ENCODE measurements around the gene TXNDC15. TPM values are rescaled to one million over a fixed set of nuclear protein-coding genes. Genes with fewer than 3 reads are reported as not detected.

Gene TXNDC15
- total and polyA plus RNA-seq, 2 of the 13 experiments (the other 11 are each of a cell fraction or from before 2014, with no cell fraction given), result 22.2 to 49.9 TPM

- H3K4me1 ChIP-seq (ENCODE audit: insufficient read depth, low read length), result peaks cover 48% of the 10 kb centered on the region
- H4K20me1 ChIP-seq (ENCODE audit: insufficient read depth, low read length), result no peaks in the 10 kb centered on the region
- 43% methylated on average over 12 of the region's 12 CpGs for WGBS (ENCODE audit: low lambda C conversion rate)
- POLR2A ChIA-PET, result interaction anchor here (0.7 to 2.4 kb wide), 12 partner anchors 8 to 253 kb away, joined by 3 to 37 read pairs (median 5); partner anchors contain the start of genes DDX46, PCBD2 and TXNDC15
- no peak for FAIRE-seq
- H3K9ac ChIP-seq (ENCODE audit: insufficient read depth, low read depth, low read length), result peak overlapping the region; percentile 92
- in situ Hi-C loops (cut with HindIII; ENCODE audit: extremely low pct_ligation_motif_present, low pct_unique_long_range_greater_than_20kb) (no loop called here), intact Hi-C loops (cut with micrococcal nuclease; ENCODE audit: unreplicated experiment) (loop anchor here (2.0 to 5.0 kb wide), 2 partner anchors 38 to 59 kb away; partner anchors contain the start of gene PCBD2)
- H3K9me3 ChIP-seq (ENCODE audit: low read length), result no peaks in the 10 kb centered on the region
- peak overlapping the region; percentile 66 for H3K4me2 ChIP-seq (ENCODE audit: low read depth, low read length)
- no peak overlapping the region for H2AFZ ChIP-seq (ENCODE audit: low read length)
- H3K27ac ChIP-seq (ENCODE audit: extremely low read length, insufficient read depth, low read length), result peak overlapping the region; percentile 94
- H3K27me3 ChIP-seq (ENCODE audit: control insufficient read depth in 1 of 2, insufficient read depth in 2 of 2, low read length in 2 of 2), result no peaks in the 10 kb centered on the region
- H3K79me2 ChIP-seq (ENCODE audit: insufficient read depth, low read length), result peaks cover 23% of the 10 kb centered on the region
- CTCF ChIA-PET (ENCODE audit: low intra/inter-chr PET ratio, low total read pairs), result no interaction called here
- 0 out of 5 replicates have a peak, but pooled peaks cover 0 to 2% of the 10 kb centered on the region in 2 experiments for H3K36me3 ChIP-seq (replicated peaks in 1 of 2; ENCODE audit: control insufficient read depth in 1 of 2, insufficient read depth in 2 of 2, low read length in 2 of 2)
- no peak for ATAC-seq
- TSS peak; percentile 89 for BruUV-seq (replicated peaks)
- peak overlapping the region in 2 of 3 experiments; percentile 26 to 81; a peak in 4 of 6 replicates for H3K4me3 ChIP-seq (replicated peaks in 1 of 3; ENCODE audit: insufficient read depth in 1 of 3, low read depth in 2 of 3, low read length in 3 of 3)
- no peak for DNase-seq (ENCODE audit: low spot score)
- no peak for TF ChIP-seq ZNF776 (CRISPR knock-in tag; IDR thresholded peaks at IDR 0.05)
- TF ChIP-seq ZNF367 (CRISPR knock-in tag; IDR thresholded peaks at IDR 0.05; ENCODE audit: borderline replicate concordance), result peak; percentile 39; the same call in 1 of the 2 replicates
- TF ChIP-seq, protein P1, sequence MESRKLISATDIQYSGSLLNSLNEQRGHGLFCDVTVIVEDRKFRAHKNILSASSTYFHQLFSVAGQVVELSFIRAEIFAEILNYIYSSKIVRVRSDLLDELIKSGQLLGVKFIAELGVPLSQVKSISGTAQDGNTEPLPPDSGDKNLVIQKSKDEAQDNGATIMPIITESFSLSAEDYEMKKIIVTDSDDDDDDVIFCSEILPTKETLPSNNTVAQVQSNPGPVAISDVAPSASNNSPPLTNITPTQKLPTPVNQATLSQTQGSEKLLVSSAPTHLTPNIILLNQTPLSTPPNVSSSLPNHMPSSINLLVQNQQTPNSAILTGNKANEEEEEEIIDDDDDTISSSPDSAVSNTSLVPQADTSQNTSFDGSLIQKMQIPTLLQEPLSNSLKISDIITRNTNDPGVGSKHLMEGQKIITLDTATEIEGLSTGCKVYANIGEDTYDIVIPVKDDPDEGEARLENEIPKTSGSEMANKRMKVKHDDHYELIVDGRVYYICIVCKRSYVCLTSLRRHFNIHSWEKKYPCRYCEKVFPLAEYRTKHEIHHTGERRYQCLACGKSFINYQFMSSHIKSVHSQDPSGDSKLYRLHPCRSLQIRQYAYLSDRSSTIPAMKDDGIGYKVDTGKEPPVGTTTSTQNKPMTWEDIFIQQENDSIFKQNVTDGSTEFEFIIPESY (CRISPR knock-in tag; IDR thresholded peaks at IDR 0.05), result no peak
- TF ChIP-seq ZFAT (CRISPR knock-in tag; conservative IDR thresholded peaks at IDR 0.05), result no peak
- no peak for TF ChIP-seq NFKBIZ (CRISPR knock-in tag; IDR thresholded peaks at IDR 0.05)
- 0 out of 2 replicates have a peak, but pooled peaks have one; percentile 23 for TF ChIP-seq GATAD2A (CRISPR knock-in tag; IDR thresholded peaks at IDR 0.05)
- TF ChIP-seq SMARCC2 (IDR thresholded peaks at IDR 0.05), result no peak
- no peak for TF ChIP-seq HOXA3 (CRISPR knock-in tag; IDR thresholded peaks at IDR 0.05)
- no peak for TF ChIP-seq TP53 (CRISPR knock-in tag; conservative IDR thresholded peaks at IDR 0.05)
- 0 out of 2 replicates have a peak, but pooled peaks have one; percentile 58 for TF ChIP-seq NCOA5 (CRISPR knock-in tag; IDR thresholded peaks at IDR 0.05)
- TF ChIP-seq ZBTB2 (CRISPR knock-in tag; IDR thresholded peaks at IDR 0.05; ENCODE audit: low read depth), result no peak
- TF ChIP-seq HOXA5 (CRISPR knock-in tag; IDR thresholded peaks at IDR 0.05), result no peak
- TF ChIP-seq ZNF567 (CRISPR knock-in tag; IDR thresholded peaks at IDR 0.05; ENCODE audit: borderline replicate concordance), result 0 out of 2 replicates have a peak, but pooled peaks have one; percentile 66
- no peak for TF ChIP-seq THYN1 (CRISPR knock-in tag; IDR thresholded peaks at IDR 0.05; ENCODE audit: borderline replicate concordance, low read depth)
- no peak for TF ChIP-seq ZNF281 (CRISPR knock-in tag; IDR thresholded peaks at IDR 0.05; ENCODE audit: borderline replicate concordance)
- no peak for TF ChIP-seq ZNF510 (CRISPR knock-in tag; IDR thresholded peaks at IDR 0.05; ENCODE audit: low read depth)
- TF ChIP-seq ZNF232 (CRISPR knock-in tag; IDR thresholded peaks at IDR 0.05; ENCODE audit: borderline replicate concordance), result no peak
- no peak for TF ChIP-seq ZMYM2 (CRISPR knock-in tag; IDR thresholded peaks at IDR 0.05)
- no peak for TF ChIP-seq PLRG1 (conservative IDR thresholded peaks at IDR 0.05)
These were observed 28.8 kb upstream of the TXNDC15 start for GRCh38 chr5:134845335-134845851.

Data from HepG2 (cell line).